HepG2 (cell line): ENCODE results near the gene TBATA. TPM values are rescaled to one million over a fixed set of nuclear protein-coding genes. Genes with fewer than 3 reads are reported as not detected.

Experiments
- ATAC-seq: fragments of 200-7000 bp; cut with Tn5 transposase; 3 replicates; pipeline ENCODE4 v1.9.1; 2020; ENCODE audit warnings: mild to moderate bottlenecking, moderate library complexity
- BruUV-seq: library from RNA; stranded (reverse); fragments of 400-500 nt; replicated peaks from 2 replicates; lab custom pipeline; 2021; lab: Mats Ljungman, UMichigan
- CTCF ChIA-PET: fragments of 300-600 bp; formaldehyde crosslinking; extraction: SDS; loops from one replicate; lab custom pipeline; 2021; ENCODE audit warnings: low total read pairs, inconsistent platforms, low intra/inter-chr PET ratio; lab: Yijun Ruan, JAX
- POLR2A ChIA-PET: fragments of 350-600 bp; sonication (Branson Sonifier 250); formaldehyde crosslinking; loops from one replicate; lab custom pipeline; 2020; ENCODE audit warnings: antibody characterized with exemption, inconsistent platforms; lab: Yijun Ruan, JAX
- DNase-seq: peaks from one replicate; pipeline ENCODE4 v3.0.0-alpha.2; 2015; ENCODE audit warnings: low spot score
- FAIRE-seq: peaks from 3 replicates; lab custom pipeline; 2011; peaks lifted over from hg19 to GRCh38; lab: Jason Lieb, UNC
- H2AFZ ChIP-seq: one replicate; pipeline ENCODE4 v1.6.1; 2011; ENCODE audit warnings: low read length, inconsistent platforms
- H3K27ac ChIP-seq: fragments of 300-600 bp; 3 replicates; pipeline ENCODE4 v1.8.0; 2011; ENCODE audit warnings: mixed run types, mild to moderate bottlenecking, mixed read lengths, low read length, inconsistent platforms; ENCODE audit not compliant: insufficient read depth; ENCODE audit errors: extremely low read length
- H3K27me3 ChIP-seq, 2 experiments: fragments of 200-600 bp in 1 of 2; 2 replicates in 1 of 2; 3 replicates in 1 of 2; pipeline versions ENCODE4 v1.6.0 to v1.8.0; 2011; ENCODE audit warnings: low read length in 2 of 2, mild to moderate bottlenecking in 2 of 2, moderate library complexity in 2 of 2, inconsistent platforms in 1 of 2; ENCODE audit not compliant: insufficient read depth in 2 of 2, control insufficient read depth in 1 of 2
- H3K36me3 ChIP-seq, 2 experiments: fragments of 200-600 bp in 1 of 2; replicated peaks in 1 of 2; 2 replicates in 1 of 2; 3 replicates in 1 of 2; pipeline versions ENCODE4 v1.5.1 to v1.8.0; 2011; ENCODE audit warnings: low read length in 2 of 2, inconsistent platforms in 1 of 2; ENCODE audit not compliant: insufficient read depth in 2 of 2, control insufficient read depth in 1 of 2
- H3K4me1 ChIP-seq: 2 replicates; pipeline ENCODE4 v1.5.1; 2012; ENCODE audit warnings: low read length, inconsistent platforms; ENCODE audit not compliant: insufficient read depth
- H3K4me2 ChIP-seq: 2 replicates; pipeline ENCODE4 v1.6.0; 2011; ENCODE audit warnings: low read depth, low read length, inconsistent platforms
- H3K4me3 ChIP-seq, 3 experiments: fragments of 200-600 bp in 1 of 3; sonication (generic), shearing (Covaris generic) in 1 of 3; replicated peaks in 1 of 3; 2 replicates each; pipeline ENCODE4 v1.5.1; 2011 to 2016; ENCODE audit warnings: low read length in 3 of 3, inconsistent platforms in 2 of 3, low read depth in 2 of 3, mild to moderate bottlenecking in 2 of 3, control low read depth in 1 of 3, mixed read lengths in 1 of 3; ENCODE audit not compliant: insufficient read depth in 1 of 3
- H3K79me2 ChIP-seq: one replicate; pipeline ENCODE4 v1.6.1; 2011; ENCODE audit warnings: low read length, inconsistent platforms; ENCODE audit not compliant: insufficient read depth
- H3K9ac ChIP-seq: 2 replicates; pipeline ENCODE4 v1.6.0; 2011; ENCODE audit warnings: mild to moderate bottlenecking, low read depth, low read length, inconsistent platforms; ENCODE audit not compliant: insufficient read depth
- H3K9me3 ChIP-seq: 2 replicates; pipeline ENCODE4 v1.5.1; 2012; ENCODE audit warnings: mild to moderate bottlenecking, low read length
- H4K20me1 ChIP-seq: 2 replicates; pipeline ENCODE4 v1.6.0; 2011; ENCODE audit warnings: inconsistent platforms, mild to moderate bottlenecking, low read length, moderate library complexity; ENCODE audit not compliant: insufficient read depth
- KDM3A ChIP-seq: IDR thresholded peaks from 2 replicates; pipeline ENCODE4 v1.6.1; 2018; ENCODE audit warnings: low read depth, missing compliant biosample characterization
- NCOA2 ChIP-seq: sonication (generic); formaldehyde crosslinking; IDR thresholded peaks from 2 replicates; pipeline ENCODE4 v1.8.0; 2022; ENCODE audit warnings: inconsistent platforms
- NFYC ChIP-seq: IDR thresholded peaks from 2 replicates; pipeline ENCODE4 v1.6.1; 2016; ENCODE audit warnings: missing genetic modification reagents, missing compliant biosample characterization
- ZNF496 ChIP-seq: sonication (generic); formaldehyde crosslinking; IDR thresholded peaks from 2 replicates; pipeline ENCODE4 v1.8.1; 2023; ENCODE audit warnings: mild to moderate bottlenecking, moderate library complexity, missing genetic modification reagents; ENCODE audit not compliant: insufficient replicate concordance
- ZNF510 ChIP-seq: sonication (generic); formaldehyde crosslinking; IDR thresholded peaks from 2 replicates; pipeline ENCODE4 v1.4.0; 2020; ENCODE audit warnings: low read depth, mild to moderate bottlenecking, missing genetic modification reagents
- WGBS: methylation state at CpG from one replicate; pipeline ENCODE4 v1.1.6; 2017; ENCODE audit warnings: low lambda C conversion rate; 5-methylcytosine and 5-hydroxymethylcytosine counted together
- in situ Hi-C: cut with HindIII; loops from 2 replicates; pipeline ENCODE4 v1.10.0; 2017; ENCODE audit warnings: low pct_unique_long_range_greater_than_20kb; ENCODE audit not compliant: extremely low pct_ligation_motif_present
- intact Hi-C: fragments of 100-400 bp; cut with micrococcal nuclease; formaldehyde crosslinking; loops from one replicate; pipeline ENCODE4 v1.10.0; 2022; ENCODE audit not compliant: unreplicated experiment
- polyA plus RNA-seq, 8 experiments: library from polyadenylated mRNA; depleted of rRNA in 3 of 8; stranded (reverse) in 7 of 8; unstranded in 1 of 8; fragments of >200 nt; fragmentation: Illumina TruSeq in 4 of 8; extraction: Trizol in 4 of 8; gene quantifications; 2 replicates each; pipeline versions ENCODE4 v1.2.1 to v1.2.3, GENCODE V29; 2011 to 2016; ENCODE audit warnings: low read depth in 4 of 8, missing spikeins in 1 of 8, mixed read lengths in 1 of 8; ENCODE audit not compliant: insufficient read depth in 1 of 8
- total RNA-seq, 5 experiments: library from RNA; depleted of rRNA; stranded (reverse); fragments of >200 nt; fragmentation: Illumina TruSeq; extraction: Trizol; gene quantifications; 2 replicates each; pipeline ENCODE4 v1.2.3, GENCODE V29; 2016; ENCODE audit warnings: low read depth in 1 of 5
- TF ChIP-seq, protein P1 (sequence below): sonication (generic); formaldehyde crosslinking; conservative IDR thresholded peaks from 2 replicates; pipeline ENCODE4 v1.8.1; 2023; ENCODE audit warnings: missing genetic modification reagents
- TF ChIP-seq, protein P2 (sequence below): sonication (generic); formaldehyde crosslinking; IDR thresholded peaks from 2 replicates; pipeline ENCODE4 v1.4.0; 2020; ENCODE audit warnings: missing genetic modification reagents
- TF ChIP-seq, protein P3 (sequence below): IDR thresholded peaks from 2 replicates; pipeline ENCODE4 v1.6.1; 2016; ENCODE audit warnings: mild to moderate bottlenecking, missing biosample characterization, missing genetic modification reagents
- TF ChIP-seq, protein P4 (sequence below): sonication (generic); formaldehyde crosslinking; IDR thresholded peaks from 2 replicates; pipeline ENCODE4 v1.8.0; 2022; ENCODE audit warnings: mild to moderate bottlenecking, missing genetic modification reagents

Gene TBATA
- total and polyA plus RNA-seq, 2 of the 13 experiments (the other 11 are each of a cell fraction or from before 2014, with no cell fraction given), result not detected

DNA sequence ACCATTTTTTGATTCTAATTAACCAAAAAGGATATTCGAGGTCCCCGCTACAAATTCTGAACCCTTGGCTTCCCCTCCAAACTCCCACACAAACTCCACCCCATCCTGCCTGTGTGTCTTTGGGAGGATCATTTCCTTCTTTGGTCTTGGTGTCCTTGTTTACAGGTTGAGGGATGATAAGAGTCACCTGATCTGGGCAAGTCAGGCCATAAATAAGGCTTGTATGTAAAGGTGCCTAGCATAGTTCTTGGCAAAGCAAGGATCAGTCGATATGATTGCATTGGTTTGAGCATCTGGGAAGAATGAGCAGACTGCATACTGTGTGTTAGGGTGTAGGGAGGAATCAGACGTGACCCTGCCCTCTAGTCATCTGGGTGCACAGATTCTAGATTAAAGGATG, 28.9 kb upstream of the TBATA start:
- Histone ChIP-seq H3K9me3 (no peaks in the 10 kb centered on the region), H3K4me1 (peaks cover 37% of the 10 kb centered on the region), H3K27ac (no peak overlapping the region), H3K79me2 (peaks cover 4% of the 10 kb centered on the region), H3K9ac (no peak overlapping the region), H3K4me3 (no peak overlapping the region), H3K36me3 (peaks cover 0 to 7% of the 10 kb centered on the region in 2 experiments; a peak in 1 of 5 replicates), H2AFZ (no peak overlapping the region), H3K4me2 (no peak overlapping the region), H3K27me3 (no peaks in the 10 kb centered on the region; a peak in 1 of 5 replicates), H4K20me1 (no peaks in the 10 kb centered on the region)
- CTCF ChIA-PET, result interaction anchor here (3.8 kb wide), 1 partner anchor 66 kb away, joined by 50 read pairs; no protein-coding TSS in a partner anchor
- POLR2A ChIA-PET, result no interaction called here
- no peak for FAIRE-seq
- intact Hi-C loops, result no loop called here
- DNase-seq, result no peak
- in situ Hi-C loops, result no loop called here
- no TSS peak for BruUV-seq
- ATAC-seq, result no peak
- TF ChIP-seq, protein P1, sequence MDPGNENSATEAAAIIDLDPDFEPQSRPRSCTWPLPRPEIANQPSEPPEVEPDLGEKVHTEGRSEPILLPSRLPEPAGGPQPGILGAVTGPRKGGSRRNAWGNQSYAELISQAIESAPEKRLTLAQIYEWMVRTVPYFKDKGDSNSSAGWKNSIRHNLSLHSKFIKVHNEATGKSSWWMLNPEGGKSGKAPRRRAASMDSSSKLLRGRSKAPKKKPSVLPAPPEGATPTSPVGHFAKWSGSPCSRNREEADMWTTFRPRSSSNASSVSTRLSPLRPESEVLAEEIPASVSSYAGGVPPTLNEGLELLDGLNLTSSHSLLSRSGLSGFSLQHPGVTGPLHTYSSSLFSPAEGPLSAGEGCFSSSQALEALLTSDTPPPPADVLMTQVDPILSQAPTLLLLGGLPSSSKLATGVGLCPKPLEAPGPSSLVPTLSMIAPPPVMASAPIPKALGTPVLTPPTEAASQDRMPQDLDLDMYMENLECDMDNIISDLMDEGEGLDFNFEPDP (CRISPR knock-in tag), result no peak
- TF ChIP-seq, protein P2, sequence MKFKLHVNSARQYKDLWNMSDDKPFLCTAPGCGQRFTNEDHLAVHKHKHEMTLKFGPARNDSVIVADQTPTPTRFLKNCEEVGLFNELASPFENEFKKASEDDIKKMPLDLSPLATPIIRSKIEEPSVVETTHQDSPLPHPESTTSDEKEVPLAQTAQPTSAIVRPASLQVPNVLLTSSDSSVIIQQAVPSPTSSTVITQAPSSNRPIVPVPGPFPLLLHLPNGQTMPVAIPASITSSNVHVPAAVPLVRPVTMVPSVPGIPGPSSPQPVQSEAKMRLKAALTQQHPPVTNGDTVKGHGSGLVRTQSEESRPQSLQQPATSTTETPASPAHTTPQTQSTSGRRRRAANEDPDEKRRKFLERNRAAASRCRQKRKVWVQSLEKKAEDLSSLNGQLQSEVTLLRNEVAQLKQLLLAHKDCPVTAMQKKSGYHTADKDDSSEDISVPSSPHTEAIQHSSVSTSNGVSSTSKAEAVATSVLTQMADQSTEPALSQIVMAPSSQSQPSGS, result no peak
- WGBS, result 44% methylated on average over 4 of the region's 4 CpGs

DNA sequence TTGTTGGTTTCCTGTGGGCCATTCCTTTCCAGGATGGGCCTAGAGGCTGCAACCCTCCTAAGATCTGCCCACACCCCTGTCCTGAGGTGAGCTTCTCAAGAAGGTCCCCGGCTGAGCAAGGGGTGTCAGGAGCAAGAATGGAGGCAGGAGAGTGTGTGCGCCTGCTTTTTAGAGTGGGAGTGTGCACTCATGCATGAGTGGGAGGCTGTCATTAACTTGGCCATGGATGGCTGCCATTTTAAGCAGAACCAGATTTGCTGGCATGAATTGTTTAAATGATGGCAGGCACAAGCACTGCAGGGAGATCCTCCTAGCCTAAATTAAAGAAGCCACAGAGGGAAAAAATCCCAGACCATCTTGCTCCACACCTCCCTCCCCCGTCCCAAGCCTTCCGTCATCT, 27.6 kb upstream of the TBATA start:
- H3K4me1 ChIP-seq, result peaks cover 37% of the 10 kb centered on the region
- H3K36me3 ChIP-seq, result no peaks in the 10 kb centered on the region
- ATAC-seq (no peak), DNase-seq (no peak), FAIRE-seq (no peak)
- no TSS peak for BruUV-seq
- TF ChIP-seq ZNF496 (CRISPR knock-in tag) (no peak), KDM3A (CRISPR knock-in tag) (no peak), ZNF510 (CRISPR knock-in tag) (no peak), NCOA2 (CRISPR knock-in tag) (no peak), NFYC (CRISPR knock-in tag) (no peak)
- TF ChIP-seq, protein P3, sequence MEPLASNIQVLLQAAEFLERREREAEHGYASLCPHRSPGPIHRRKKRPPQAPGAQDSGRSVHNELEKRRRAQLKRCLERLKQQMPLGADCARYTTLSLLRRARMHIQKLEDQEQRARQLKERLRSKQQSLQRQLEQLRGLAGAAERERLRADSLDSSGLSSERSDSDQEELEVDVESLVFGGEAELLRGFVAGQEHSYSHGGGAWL, result no peak
- TF ChIP-seq, protein P4, sequence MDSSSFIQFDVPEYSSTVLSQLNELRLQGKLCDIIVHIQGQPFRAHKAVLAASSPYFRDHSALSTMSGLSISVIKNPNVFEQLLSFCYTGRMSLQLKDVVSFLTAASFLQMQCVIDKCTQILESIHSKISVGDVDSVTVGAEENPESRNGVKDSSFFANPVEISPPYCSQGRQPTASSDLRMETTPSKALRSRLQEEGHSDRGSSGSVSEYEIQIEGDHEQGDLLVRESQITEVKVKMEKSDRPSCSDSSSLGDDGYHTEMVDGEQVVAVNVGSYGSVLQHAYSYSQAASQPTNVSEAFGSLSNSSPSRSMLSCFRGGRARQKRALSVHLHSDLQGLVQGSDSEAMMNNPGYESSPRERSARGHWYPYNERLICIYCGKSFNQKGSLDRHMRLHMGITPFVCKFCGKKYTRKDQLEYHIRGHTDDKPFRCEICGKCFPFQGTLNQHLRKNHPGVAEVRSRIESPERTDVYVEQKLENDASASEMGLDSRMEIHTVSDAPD (CRISPR knock-in tag), result no peak
- peaks cover 4% of the 10 kb centered on the region for H3K79me2 ChIP-seq
- intact Hi-C loops (no loop called here), in situ Hi-C loops (no loop called here)
- H3K9me3 ChIP-seq, result no peaks in the 10 kb centered on the region
- no peaks in the 10 kb centered on the region for H4K20me1 ChIP-seq
- no peak overlapping the region for H3K4me2 ChIP-seq
- no peak overlapping the region for H3K9ac ChIP-seq
- H3K27ac ChIP-seq, result no peak overlapping the region
- H2AFZ ChIP-seq, result no peak overlapping the region
- ChIA-PET CTCF (no interaction called here), POLR2A (no interaction called here)
- no peak overlapping the region for H3K4me3 ChIP-seq
- 75% methylated on average over 4 of the region's 4 CpGs for WGBS
- no peaks in the 10 kb centered on the region; a peak in 1 of 5 replicates for H3K27me3 ChIP-seq
